VCaP (cell line): ENCODE measurements around the gene TSTD2.

Experiments
- H3K27ac ChIP-seq: fragments of 450-650 bp; 2 replicates; pipeline ENCODE4 v1.5.1; 2017
- TF ChIP-seq, protein P1 (sequence below): fragments of 450-650 bp; conservative IDR thresholded peaks from 2 replicates; pipeline ENCODE4 v1.5.1; 2017; ENCODE audit warnings: mild to moderate bottlenecking, moderate library complexity

Gene TSTD2

GRCh38 chr9:97647996-97648395 lies 14.8 kb upstream of the TSTD2 start:
- TF ChIP-seq, protein P1, sequence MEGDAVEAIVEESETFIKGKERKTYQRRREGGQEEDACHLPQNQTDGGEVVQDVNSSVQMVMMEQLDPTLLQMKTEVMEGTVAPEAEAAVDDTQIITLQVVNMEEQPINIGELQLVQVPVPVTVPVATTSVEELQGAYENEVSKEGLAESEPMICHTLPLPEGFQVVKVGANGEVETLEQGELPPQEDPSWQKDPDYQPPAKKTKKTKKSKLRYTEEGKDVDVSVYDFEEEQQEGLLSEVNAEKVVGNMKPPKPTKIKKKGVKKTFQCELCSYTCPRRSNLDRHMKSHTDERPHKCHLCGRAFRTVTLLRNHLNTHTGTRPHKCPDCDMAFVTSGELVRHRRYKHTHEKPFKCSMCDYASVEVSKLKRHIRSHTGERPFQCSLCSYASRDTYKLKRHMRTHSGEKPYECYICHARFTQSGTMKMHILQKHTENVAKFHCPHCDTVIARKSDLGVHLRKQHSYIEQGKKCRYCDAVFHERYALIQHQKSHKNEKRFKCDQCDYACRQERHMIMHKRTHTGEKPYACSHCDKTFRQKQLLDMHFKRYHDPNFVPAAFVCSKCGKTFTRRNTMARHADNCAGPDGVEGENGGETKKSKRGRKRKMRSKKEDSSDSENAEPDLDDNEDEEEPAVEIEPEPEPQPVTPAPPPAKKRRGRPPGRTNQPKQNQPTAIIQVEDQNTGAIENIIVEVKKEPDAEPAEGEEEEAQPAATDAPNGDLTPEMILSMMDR = no peak
- no peak overlapping the region for H3K27ac ChIP-seq

GRCh38 chr9:97645720-97646119 lies 12.6 kb upstream of the TSTD2 start:
- TF ChIP-seq, protein P1 = no peak
- peak overlapping the region; percentile 16; the same call in 1 of the 2 replicates for H3K27ac ChIP-seq

DNA sequence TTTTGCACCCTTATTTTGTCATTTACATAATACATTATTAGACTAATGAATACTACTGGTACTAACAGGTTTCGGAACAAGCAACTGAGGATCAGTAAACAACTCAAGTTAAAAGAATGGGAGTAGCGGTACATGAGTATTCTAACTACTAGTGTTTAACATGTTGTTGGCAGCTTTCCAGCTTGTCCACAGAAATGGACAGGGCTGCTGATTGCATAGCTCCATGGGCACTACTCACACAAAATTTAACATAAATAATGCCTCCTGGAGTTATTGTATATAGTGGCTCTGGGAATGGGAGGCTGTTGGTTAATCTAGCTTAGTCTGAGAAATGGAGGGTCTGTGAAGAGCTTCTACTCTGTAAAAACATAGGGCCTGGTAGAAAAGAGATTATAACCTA lies 7.2 kb upstream of the TSTD2 start:
- H3K27ac ChIP-seq = no peak overlapping the region
- TF ChIP-seq, protein P1 = no peak

DNA sequence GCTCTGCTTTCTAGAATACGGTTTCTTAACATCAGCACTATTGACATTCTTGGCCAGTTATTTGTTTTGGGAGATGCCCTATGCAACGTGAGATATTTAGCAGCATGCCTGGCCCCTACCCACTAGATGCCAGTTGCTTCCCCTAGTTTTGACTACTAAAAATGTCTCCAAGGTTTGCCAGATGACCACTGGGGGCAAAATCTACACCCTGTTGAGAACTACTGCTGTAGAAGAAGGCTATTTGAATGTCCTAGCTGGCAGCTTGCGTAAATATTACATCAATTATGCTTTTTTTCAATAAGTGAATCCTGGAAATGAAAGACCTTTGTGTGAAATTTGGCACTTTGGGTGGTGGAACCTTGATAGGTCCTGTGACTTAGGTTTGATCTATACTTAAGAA lies 5.5 kb upstream of the TSTD2 start:
- no peak overlapping the region for H3K27ac ChIP-seq
- TF ChIP-seq, protein P1 = no peak; the same call in 1 of the 2 replicates

GRCh38 chr9:97636903-97637302 lies 3.7 kb upstream of the TSTD2 start:
- TF ChIP-seq, protein P1 = no peak
- H3K27ac ChIP-seq = no peak overlapping the region

DNA sequence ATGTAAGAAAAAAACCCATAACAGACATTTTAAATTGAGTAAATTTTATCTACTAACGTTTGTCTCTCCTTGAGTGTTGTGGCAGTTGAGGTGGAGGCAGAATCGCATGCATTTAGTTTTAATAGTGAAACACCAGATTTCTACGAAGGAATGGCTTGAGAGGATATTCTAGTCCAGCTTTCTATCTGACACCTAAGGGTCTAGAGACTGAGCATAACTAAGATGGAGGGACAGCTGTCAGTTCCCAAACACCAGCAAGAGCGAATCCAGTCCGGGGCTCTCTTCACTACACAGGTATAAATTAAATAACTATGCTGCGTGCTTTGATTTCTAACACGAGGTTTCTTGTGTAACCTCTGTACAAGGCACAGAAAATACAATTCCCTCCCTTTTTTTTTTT lies 1.9 kb upstream of the TSTD2 start:
- TF ChIP-seq, protein P1 = no peak
- H3K27ac ChIP-seq = peak overlapping the region; percentile 96

DNA sequence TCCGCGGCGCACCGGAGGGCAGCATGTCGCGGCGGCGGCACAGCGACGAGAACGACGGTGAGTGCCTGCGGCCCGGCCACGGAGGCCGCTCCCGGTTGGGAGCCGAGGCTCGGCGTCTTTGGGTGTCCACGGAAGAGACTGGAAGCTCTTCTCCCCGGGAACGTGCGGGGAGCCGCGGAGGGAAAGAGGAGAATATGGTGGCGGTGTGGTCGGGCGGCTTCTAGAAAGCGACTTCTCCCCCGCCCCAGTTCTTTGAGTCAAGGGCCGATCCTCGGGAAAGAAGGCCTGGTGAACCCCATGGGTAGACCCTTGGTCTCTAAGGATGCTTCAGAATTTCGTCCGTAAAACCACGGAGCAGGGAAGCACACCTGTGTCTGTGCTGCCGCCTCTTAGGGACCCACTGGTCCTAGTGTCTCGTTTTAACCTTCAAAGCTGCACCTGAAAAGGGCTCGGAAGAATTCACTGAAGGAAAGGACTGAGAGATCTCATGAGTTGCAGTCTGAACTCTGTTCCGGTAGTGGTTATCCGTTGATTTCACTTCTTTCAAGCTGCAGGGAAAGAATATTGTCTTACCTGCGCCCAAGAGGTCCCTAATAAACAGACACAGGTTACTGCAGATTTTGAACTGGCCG lies 807 bp upstream of the TSTD2 start:
- peak overlapping the region; percentile 96 for H3K27ac ChIP-seq
- TF ChIP-seq, protein P1 = no peak
